ENCODE measurements around the gene MYOZ3.

The MYOZ3 gene

DNA sequence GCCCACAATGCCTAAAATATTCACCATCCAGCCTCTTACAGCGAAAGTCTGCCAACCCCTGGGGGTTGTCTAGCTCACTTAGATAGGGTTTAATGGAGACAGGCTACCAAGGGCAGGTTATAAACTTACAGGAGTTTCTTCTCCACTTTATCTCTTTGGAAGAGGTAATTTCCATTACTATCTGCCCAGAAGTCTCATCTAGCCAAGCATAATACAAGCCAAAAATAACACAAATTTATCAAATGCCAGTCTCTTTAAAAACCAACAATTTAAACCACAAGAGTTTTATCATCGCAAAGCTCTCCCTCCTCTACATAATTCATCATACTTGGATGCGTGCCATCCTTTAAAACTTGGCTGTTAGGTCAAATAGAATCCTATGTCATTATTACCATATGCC lies 33.6 kb downstream of the MYOZ3 start:
- in situ Hi-C loops (cut with MboI; ENCODE audit: low sequenced_read_pairs, unreplicated experiment) = no loop called here
- no peak for DNase-seq (ENCODE audit: low spot score)
- TF ChIP-seq CTCF (IDR thresholded peaks at IDR 0.05; ENCODE audit: borderline replicate concordance, control extremely low read depth, extremely low read depth, insufficient read depth, missing control alignments) = no peak

- no peak for DNase-seq (ENCODE audit: low spot score)
- TF ChIP-seq CTCF (IDR thresholded peaks at IDR 0.05; ENCODE audit: borderline replicate concordance, control extremely low read depth, extremely low read depth, insufficient read depth, missing control alignments) = no peak
- in situ Hi-C loops (cut with MboI; ENCODE audit: low sequenced_read_pairs, unreplicated experiment) = no loop called here
These were observed 39.2 kb downstream of the MYOZ3 start for GRCh38 chr5:150700246-150700593.

GRCh38 chr5:150700594-150701377 lies 39.7 kb downstream of the MYOZ3 start, which contains the start of gene RBM22:
Gene RBM22 (minus strand): TSS chr5:150701062. CDS start chr5:150700985, 77 bp downstream.
- peak; percentile 73 for TF ChIP-seq CTCF (IDR thresholded peaks at IDR 0.05; ENCODE audit: borderline replicate concordance, control extremely low read depth, extremely low read depth, insufficient read depth, missing control alignments)
- in situ Hi-C loops (cut with MboI; ENCODE audit: low sequenced_read_pairs, unreplicated experiment) = no loop called here
- peak; percentile 91 for DNase-seq (ENCODE audit: low spot score)

DNA sequence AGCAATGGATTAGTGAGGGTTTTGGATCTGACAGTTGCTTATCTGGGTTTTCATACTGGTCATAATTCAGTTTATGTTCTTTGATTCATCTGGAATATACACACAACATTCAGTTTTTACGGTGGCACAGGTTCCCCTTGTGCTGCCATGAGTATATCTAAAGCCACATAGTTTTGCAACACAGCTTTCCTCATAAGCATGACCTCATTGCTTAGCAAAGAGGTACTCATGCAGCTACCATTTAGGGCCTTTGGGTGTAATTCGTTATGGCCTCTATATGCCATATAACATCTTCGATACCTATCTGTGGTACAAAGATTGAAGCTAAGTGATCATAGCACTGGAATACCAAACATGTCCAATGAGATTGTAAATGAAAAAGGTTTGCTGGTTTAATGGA lies 42.7 kb downstream of the MYOZ3 start:
- in situ Hi-C loops (cut with MboI; ENCODE audit: low sequenced_read_pairs, unreplicated experiment) = no loop called here
- no peak for DNase-seq (ENCODE audit: low spot score)
- TF ChIP-seq CTCF (IDR thresholded peaks at IDR 0.05; ENCODE audit: borderline replicate concordance, control extremely low read depth, extremely low read depth, insufficient read depth, missing control alignments) = no peak

DNA sequence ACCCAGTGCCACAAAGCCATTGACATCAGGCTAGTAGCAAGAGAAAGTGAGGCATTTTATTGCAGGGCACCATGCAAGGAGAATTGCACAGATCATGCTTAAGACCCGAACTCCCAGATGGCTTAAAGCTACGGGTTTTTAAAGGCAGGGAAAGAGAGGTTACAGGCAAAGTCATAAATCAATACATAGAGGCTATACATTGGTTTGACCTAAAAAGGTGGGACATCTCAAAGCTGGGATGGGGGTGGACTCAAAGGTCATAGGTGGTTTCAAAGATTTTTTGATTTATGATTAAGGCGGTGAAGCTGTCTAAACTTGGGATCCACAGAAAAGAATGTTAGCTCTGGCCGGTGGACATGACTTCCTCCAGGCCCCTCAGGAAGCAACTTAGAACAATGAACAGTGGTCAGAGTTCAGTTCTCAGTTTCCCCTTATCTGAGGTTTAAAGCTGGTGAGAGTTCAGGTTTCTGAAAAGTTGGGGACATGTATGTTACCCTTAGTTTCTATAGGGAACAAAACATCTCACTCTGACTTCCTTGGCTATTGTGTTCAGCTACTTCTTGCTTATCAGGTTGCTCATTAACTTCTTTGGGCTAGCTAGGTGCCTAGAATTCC lies 45.8 kb downstream of the MYOZ3 start:
- in situ Hi-C loops (cut with MboI; ENCODE audit: low sequenced_read_pairs, unreplicated experiment) = no loop called here
- TF ChIP-seq CTCF (IDR thresholded peaks at IDR 0.05; ENCODE audit: borderline replicate concordance, control extremely low read depth, extremely low read depth, insufficient read depth, missing control alignments) = no peak
- DNase-seq (ENCODE audit: low spot score) = no peak

- no peak for DNase-seq (ENCODE audit: low spot score)
- TF ChIP-seq CTCF (IDR thresholded peaks at IDR 0.05; ENCODE audit: borderline replicate concordance, control extremely low read depth, extremely low read depth, insufficient read depth, missing control alignments) = no peak
- in situ Hi-C loops (cut with MboI; ENCODE audit: low sequenced_read_pairs, unreplicated experiment) = no loop called here
These were observed 49.1 kb downstream of the MYOZ3 start for GRCh38 chr5:150710165-150710564.

All from GM13976 (cell line).